Keratinocyte (primary cell): ENCODE results near the gene ABCC6.

Experiments used
- EZH2 ChIP-seq: IDR thresholded peaks from one replicate; pipeline ENCODE4 v1.6.1; 2012; ENCODE audit warnings: inconsistent platforms, mild to moderate bottlenecking, low read length, moderate library complexity
- TF ChIP-seq, protein P1 (sequence below), 3 experiments: IDR thresholded peaks in 1 of 3; conservative IDR thresholded peaks in 1 of 3; optimal IDR thresholded peaks in 1 of 3; 2 replicates in 2 of 3; 3 replicates in 1 of 3; pipeline versions ENCODE3 to v1.5.1; 2011; ENCODE audit warnings: low read length in 3 of 3, mild to moderate bottlenecking in 3 of 3, moderate library complexity in 2 of 3, control low read depth in 1 of 3, inconsistent platforms in 1 of 3; ENCODE audit not compliant: insufficient read depth in 2 of 3; ENCODE audit errors: extremely low read depth in 1 of 3

DNA sequence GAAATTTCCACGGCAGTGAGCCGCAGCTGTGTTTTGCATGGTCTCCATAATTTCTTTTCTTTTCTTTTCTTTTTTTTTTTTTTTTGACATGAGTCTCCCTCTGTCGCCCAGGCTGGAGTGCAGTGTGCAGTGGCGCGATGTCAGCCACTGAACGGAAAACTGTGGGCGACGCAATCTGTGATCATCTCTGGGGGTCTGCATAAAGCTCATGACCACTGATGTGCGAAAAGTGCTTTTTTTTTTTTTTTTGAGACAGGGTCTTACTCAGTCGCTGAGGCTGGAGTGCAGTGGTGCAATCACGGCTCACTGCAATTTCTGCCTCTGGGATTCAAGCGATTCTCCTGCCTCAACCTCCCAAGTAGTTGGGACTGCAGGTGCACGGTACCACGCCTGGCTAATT is 117.6 kb downstream of the ABCC6 start:
- TF ChIP-seq, protein P1, sequence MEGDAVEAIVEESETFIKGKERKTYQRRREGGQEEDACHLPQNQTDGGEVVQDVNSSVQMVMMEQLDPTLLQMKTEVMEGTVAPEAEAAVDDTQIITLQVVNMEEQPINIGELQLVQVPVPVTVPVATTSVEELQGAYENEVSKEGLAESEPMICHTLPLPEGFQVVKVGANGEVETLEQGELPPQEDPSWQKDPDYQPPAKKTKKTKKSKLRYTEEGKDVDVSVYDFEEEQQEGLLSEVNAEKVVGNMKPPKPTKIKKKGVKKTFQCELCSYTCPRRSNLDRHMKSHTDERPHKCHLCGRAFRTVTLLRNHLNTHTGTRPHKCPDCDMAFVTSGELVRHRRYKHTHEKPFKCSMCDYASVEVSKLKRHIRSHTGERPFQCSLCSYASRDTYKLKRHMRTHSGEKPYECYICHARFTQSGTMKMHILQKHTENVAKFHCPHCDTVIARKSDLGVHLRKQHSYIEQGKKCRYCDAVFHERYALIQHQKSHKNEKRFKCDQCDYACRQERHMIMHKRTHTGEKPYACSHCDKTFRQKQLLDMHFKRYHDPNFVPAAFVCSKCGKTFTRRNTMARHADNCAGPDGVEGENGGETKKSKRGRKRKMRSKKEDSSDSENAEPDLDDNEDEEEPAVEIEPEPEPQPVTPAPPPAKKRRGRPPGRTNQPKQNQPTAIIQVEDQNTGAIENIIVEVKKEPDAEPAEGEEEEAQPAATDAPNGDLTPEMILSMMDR (optimal IDR thresholded peaks at IDR 0.05 in 1 of 3, IDR thresholded peaks at IDR 0.05 in 1 of 3, conservative IDR thresholded peaks at IDR 0.05 in 1 of 3; ENCODE audit: extremely low read depth in 1 of 3, insufficient read depth in 2 of 3, low read length in 3 of 3): no peak
- TF ChIP-seq EZH2: no peak
